Stimulated activated CD8-positive, alpha-beta memory T cell treated with anti-CD3 and anti-CD28 coated beads, Interleukin-12 subunit alpha, Interleukin-12 subunit beta, amount 100 ng/mL, for 24 hours (primary cell): Measurements from ENCODE around the gene RGS3.
"Not testable (repeated sequence)": the region's sequence is repeated elsewhere in the genome, so short reads cannot be mapped to it uniquely, and the experiment has no call there.

Experiments used
- DNase-seq: peaks from one replicate; pipeline ENCODE4 v3.0.0-alpha.2; 2020; ENCODE audit errors: extremely low read depth

The RGS3 gene

DNA sequence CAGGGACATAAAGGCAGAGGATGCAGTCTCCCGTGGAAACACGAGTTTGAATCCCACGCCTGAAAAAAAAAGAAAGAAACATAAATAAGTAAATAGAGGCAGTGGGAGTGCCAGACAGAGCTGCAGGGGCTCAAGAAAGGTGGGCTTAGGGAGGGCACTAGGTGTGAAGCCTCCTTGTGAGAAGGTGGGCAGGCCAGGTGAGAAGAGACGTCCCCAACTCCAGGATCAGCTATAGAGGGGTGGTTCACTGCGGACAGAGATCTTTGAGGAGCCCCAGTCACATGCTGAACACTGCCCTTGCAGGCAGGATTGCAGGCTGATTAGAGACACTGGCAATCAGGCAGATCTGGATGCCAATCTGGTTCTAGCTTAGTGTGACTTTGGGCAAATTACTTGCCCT is 172.1 kb downstream of the RGS3 start:
- DNase-seq, result no peak

DNA sequence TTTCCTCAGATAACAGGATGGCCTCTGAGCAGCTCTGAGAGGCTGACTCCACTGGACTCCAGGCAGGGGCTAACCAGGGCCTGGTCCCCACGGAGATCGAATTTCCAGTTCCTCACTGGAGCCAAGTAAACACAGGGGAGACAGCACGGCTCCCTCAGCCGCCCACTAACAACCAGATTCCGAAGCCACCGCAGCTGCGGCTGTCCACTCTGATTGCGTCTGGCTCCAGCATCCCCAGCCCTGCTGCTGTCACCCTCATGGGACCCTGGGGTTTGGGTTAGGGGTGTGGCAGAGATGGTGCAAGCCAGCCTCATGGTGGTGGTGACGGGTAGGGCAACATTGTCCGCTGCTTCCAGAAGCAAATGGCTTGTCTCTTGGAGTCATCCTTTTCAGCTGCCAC is 172.6 kb downstream of the RGS3 start:
- no peak for DNase-seq

DNA sequence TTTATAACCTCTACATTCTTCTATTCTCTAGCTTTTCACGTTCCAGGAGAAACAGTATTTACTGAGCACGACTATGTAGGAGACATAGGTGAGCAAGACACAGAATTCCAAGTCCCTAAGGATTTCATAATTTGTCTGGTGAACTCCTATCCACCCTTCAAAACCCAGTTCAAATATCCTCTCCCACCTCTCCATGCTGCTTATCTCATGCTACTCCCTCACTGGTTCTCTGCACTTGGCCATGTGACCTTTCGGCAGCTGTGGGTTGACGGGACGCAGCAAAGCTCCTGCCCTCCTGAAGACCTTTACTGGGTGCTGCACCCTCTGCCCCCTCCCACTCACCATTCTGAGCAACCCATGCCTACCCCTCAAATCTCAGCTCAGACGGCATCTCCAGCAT is 173.2 kb downstream of the RGS3 start:
- DNase-seq, result no peak

DNA sequence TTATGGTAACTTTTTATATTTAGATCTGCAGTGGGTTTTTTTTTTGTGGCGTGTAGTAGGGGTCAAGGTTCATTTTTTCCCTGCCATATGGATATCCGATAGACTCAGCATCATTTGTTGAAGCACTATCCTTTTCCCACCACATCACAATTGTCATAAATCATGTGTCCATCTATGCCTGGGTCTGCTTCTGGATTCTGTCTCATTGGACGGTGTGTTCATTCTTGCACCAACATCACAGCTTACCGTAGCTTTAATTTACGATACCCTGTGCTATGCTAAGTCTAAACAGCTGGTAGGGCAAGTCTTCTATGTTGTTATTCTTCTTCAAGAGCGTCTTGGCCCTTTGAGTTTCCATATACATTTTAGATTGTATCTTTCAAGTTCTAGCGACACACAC is 175.0 kb downstream of the RGS3 start:
- no peak for DNase-seq

DNA sequence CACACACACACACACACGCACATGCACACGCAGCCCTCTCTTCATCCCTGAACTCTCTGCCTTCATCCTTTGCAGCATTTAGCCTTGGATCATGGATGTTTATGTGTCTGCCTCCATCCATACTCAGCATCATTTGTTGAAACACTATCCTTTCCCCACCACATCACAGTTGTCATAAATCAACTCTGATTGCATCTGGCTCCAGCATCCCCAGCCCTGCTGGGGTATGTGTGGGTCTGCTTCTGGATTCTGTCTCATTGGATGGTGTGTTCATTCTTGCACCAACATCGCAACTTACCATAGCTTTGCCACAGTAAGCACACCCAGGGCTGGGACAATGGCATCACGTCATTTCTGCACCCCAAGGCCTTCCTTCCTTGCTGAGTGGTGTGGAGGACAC is 175.4 kb downstream of the RGS3 start:
- DNase-seq, result no peak

DNA sequence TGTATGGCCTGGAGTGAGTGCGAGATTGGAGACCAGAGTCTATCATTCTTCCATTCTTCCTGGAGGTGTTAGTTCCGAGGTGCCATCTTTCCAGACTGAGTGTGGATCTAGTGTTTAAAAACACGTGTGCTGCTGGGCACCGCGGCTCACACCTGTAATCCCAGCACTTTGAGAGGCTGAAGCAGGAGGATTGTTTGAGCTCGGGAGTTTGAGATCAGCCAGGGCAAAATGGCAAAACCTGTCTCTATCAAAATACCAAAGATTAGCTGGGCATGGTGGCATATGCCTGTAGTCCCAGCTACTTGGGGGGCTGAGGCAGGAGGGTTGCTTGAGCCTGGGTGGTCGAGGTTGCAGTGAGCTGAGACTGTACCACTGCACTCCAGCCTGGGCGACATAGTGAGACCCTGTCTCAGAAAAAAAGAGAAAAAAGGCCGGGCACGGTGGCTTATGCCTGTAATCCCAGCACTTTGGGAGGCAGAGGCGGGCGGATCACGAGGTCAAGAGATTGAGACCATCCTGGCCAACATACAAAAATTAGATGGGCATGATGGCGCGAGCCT is 176.0 kb downstream of the RGS3 start:
- DNase-seq, result not testable (repeated sequence)

DNA sequence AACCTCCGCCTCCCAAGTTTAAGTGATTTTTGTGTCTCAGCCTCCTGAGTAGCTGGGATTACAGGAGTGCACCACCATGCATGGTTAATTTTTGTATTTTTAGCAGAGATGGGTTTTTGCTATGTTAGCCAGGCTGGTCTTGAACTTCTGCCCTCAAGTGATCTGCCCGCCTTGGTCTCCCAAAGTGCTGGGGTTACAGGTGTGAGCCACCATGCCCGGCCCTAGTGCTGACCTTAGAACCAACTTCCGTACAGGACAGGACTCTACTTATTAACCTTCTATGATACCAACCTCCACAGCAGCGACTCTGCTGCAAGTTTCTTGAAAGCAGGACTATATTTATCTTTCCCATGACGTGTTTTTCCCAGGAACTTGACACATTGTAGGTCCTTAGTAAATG is 176.9 kb downstream of the RGS3 start:
- DNase-seq, result no peak

DNA sequence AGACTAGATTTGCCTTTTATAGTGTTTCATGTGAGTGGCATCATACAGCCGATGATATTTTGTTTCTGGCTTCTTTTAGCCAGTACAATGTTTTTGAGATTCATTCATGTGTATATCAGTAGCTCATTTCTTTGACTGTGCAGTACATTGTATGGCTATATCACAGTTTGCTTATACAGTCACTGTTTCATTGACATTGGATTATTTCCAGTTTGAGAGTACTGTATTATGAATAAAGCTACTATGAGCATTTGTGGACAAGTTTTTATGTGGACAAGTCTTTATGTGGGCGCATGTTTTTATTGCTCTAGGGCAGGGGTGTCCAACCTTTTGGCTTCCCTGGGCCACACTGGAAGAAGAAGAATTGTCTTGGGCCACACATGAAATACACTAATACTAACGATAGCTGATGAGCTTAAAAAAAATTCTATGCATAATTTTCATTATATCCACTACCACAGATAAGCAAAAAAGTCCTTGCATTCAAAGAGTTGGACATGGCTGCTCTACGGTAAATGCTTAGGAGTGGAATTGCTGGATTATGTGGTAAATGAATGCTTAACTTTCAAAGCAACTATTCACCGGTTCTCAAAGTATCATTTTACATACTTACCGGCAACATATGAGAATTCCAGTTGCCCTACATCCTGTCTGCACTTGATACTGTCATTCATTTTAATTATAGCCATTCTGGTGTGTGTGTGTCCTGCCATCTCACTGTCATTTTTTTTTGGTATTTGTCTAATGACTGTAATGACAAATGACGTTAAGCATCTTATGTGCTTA is 177.8 kb downstream of the RGS3 start:
- no peak for DNase-seq

DNA sequence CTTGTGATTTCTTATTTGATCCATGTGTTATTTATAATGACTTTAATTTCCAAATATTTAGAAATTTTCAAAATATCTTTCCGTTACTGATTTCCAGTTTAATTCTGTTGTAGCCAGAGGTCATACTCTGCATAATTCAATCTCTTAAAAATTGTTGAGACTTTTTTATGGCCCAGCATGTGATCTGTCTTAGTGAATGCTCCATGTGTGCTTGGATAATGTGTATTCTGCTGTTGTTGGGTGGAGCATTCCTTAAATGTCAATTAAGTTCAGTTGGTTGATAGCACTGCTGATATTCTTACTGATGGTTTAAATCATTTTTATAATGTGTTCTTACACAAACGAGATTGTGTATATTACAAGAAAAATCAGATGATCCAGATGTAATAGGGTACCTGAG is 180.8 kb downstream of the RGS3 start:
- DNase-seq, result no peak

DNA sequence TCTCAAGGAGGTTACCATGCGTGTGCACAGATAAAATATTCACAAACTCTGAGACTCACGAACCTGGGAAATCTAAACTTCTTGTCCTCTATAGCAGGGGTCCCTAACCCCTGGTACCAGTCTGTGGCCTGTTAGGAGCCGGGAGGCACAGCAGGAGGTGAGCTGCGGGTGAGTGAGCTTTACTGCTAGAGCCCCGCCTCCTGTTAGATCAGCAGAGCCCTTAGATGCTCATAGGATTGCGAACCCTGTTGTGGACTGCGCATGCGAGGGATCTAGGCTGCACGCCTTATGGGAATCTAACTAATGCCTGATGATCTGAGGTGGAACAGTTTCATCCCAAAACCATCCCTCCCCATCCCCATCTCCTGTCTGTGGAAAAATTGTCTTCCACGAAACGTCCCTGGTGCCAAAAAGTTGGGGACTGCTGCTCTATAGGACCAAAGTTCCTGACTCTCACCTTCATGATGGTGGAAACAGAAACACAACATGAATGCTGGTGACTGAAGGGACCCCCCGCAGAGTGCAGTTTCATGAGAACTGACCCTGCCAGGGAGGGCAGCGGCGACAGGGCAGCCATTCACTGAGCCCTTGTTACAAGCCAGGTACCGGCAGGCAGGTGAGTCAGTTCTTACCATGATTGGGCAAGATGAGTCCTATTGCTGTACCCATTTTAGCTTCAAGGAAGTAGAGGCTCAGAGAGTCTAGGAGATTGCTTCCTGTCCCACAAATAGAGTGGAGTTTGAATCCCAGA is 181.9 kb downstream of the RGS3 start:
- DNase-seq, result no peak

DNA sequence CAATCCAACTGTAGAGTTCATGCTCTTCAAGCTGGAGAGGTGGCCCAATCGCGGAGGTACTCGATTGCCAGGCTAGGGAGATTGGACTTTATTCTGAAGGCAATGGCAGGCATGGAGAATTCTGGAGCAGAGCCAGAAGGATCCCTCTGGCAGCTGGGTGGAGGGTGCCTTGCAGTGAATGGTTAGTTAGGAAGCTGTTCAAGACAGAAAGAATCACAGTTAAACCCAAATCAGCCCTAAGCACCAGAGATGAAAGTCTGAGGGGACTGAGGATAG is 182.4 kb downstream of the RGS3 start:
- DNase-seq, result no peak

DNA sequence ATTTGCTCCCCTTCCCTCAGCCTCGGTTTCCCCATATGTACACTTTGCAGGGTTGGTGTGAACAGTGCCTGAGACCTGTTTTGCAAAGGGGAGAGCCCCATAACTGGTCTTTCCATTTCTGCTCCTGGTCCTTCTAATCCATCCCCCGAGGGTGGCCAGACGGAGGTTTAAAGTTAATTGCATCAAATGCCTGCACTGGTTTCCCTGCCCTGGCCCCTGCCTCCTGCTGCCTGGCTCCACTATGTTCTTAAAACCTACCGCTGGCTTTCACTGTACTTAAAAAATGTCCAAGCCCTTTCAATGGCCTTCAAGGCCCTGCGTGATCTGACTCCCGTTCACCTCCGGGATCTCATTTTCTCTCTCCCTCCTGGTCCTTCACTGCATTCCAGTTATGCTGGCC is 183.0 kb downstream of the RGS3 start:
- DNase-seq, result no peak
